Lower lobe of right lung (tissue), 2 donors: ENCODE data around the gene REXO1. TPM values are rescaled to one million over a fixed set of nuclear protein-coding genes. Genes with fewer than 3 reads are reported as not detected.
A peak's percentile ranks its signal among the peaks of the same experiment; 100 is the strongest.

Experiments used
- ATAC-seq, 2 donors: fragments of 200-7000 bp; cut with Tn5 transposase; one replicate each; pipeline ENCODE4 v1.9.1; 2020 to 2022; ENCODE audit warnings: mild to moderate bottlenecking in 2 of 2, moderate library complexity in 2 of 2
- DNase-seq: peaks from one replicate; pipeline ENCODE4 v3.0.0-alpha.2; 2020
- H3K27ac ChIP-seq: fragments of 200-600 bp; one replicate; pipeline ENCODE4 v1.8.0; 2022
- H3K27me3 ChIP-seq: fragments of 200-600 bp; one replicate; pipeline ENCODE4 v1.8.0; 2022; ENCODE audit warnings: low read depth
- H3K36me3 ChIP-seq: fragments of 200-600 bp; one replicate; pipeline ENCODE4 v1.8.0; 2022; ENCODE audit warnings: mild to moderate bottlenecking
- H3K4me1 ChIP-seq: fragments of 200-600 bp; one replicate; pipeline ENCODE4 v1.8.0; 2022
- H3K4me3 ChIP-seq: fragments of 200-600 bp; one replicate; pipeline ENCODE4 v1.8.0; 2022; ENCODE audit warnings: mild to moderate bottlenecking
- H3K9me3 ChIP-seq: fragments of 200-600 bp; one replicate; pipeline ENCODE4 v1.8.0; 2022
- CTCF ChIP-seq: fragments of 200-600 bp; IDR thresholded peaks from one replicate; pipeline ENCODE4 v1.8.0; 2022; ENCODE audit warnings: antibody characterized with exemption, mild to moderate bottlenecking
- intact Hi-C: fragments of 100-400 bp; cut with DNase I; formaldehyde crosslinking; loops from one replicate; pipeline ENCODE4 v1.11.0; 2022
- total RNA-seq: library from RNA; stranded (reverse); fragmentation: NEBNext Ultra II Directional; extraction: Animal tissue kit (Norgen Biotek cat#: 25700); gene quantifications from one replicate; pipeline ENCODE4 v1.2.1, GENCODE V29; 2021
- donor health status: DM: no; HTN: yes; CAD: no; lungs with severe emphysema.

Gene REXO1
- total RNA-seq, 1 donor from 2014 or later, result 29.1 TPM

GRCh38 chr19:1825909-1826556 lies 22.2 kb downstream of the REXO1 start:
- TF ChIP-seq CTCF, result peak; percentile 85
- DNase-seq (peak; percentile 81), ATAC-seq (peak; percentile 82)
- intact Hi-C loops, result no loop called here
- Histone ChIP-seq H3K4me1 (no peaks in the 10 kb centered on the region), H3K27me3 (no peaks in the 10 kb centered on the region), H3K4me3 (no peak overlapping the region), H3K27ac (no peak overlapping the region), H3K9me3 (no peaks in the 10 kb centered on the region), H3K36me3 (peaks cover 86% of the 10 kb centered on the region)

GRCh38 chr19:1824252-1824622 lies 24.0 kb downstream of the REXO1 start:
- no peak for DNase-seq

GRCh38 chr19:1823539-1824251 lies 24.6 kb downstream of the REXO1 start:
- H3K4me1 ChIP-seq, result no peaks in the 10 kb centered on the region
- no peak for TF ChIP-seq CTCF
- H3K36me3 ChIP-seq, result peaks cover 96% of the 10 kb centered on the region
- no peaks in the 10 kb centered on the region for H3K9me3 ChIP-seq
- no peak overlapping the region for H3K27ac ChIP-seq
- ATAC-seq, result no peak
- intact Hi-C loops, result no loop called here
- H3K27me3 ChIP-seq, result no peaks in the 10 kb centered on the region
- no peak for DNase-seq
- H3K4me3 ChIP-seq, result no peak overlapping the region

More at GRCh38 chr19:1824252-1824622, 24.0 kb downstream of the REXO1 start:
- Histone ChIP-seq H3K9me3 (no peaks in the 10 kb centered on the region), H3K27ac (no peak overlapping the region), H3K4me3 (no peak overlapping the region), H3K4me1 (no peaks in the 10 kb centered on the region), H3K27me3 (no peaks in the 10 kb centered on the region), H3K36me3 (peaks cover 93% of the 10 kb centered on the region)
- no peak for ATAC-seq
- intact Hi-C loops, result no loop called here
- no peak for TF ChIP-seq CTCF

- Histone ChIP-seq H3K9me3 (no peaks in the 10 kb centered on the region), H3K4me3 (no peak overlapping the region), H3K27ac (no peak overlapping the region), H3K27me3 (no peaks in the 10 kb centered on the region), H3K4me1 (no peaks in the 10 kb centered on the region), H3K36me3 (peaks cover 96% of the 10 kb centered on the region)
- no peak for DNase-seq
- intact Hi-C loops, result no loop called here
- ATAC-seq, result no peak
- no peak for TF ChIP-seq CTCF
These were observed 25.3 kb downstream of the REXO1 start for GRCh38 chr19:1823020-1823419.

- Histone ChIP-seq H3K27ac (no peak overlapping the region), H3K36me3 (peaks cover 96% of the 10 kb centered on the region), H3K9me3 (no peaks in the 10 kb centered on the region), H3K4me3 (no peak overlapping the region), H3K27me3 (no peaks in the 10 kb centered on the region), H3K4me1 (no peaks in the 10 kb centered on the region)
- DNase-seq (no peak), ATAC-seq (no peak)
- intact Hi-C loops, result no loop called here
- TF ChIP-seq CTCF, result no peak
These were observed 26.1 kb downstream of the REXO1 start for GRCh38 chr19:1822210-1822609.
